T-helper 2 cell (primary cell): Measurements from ENCODE around the gene RGS13.

Source experiments
- DNase-seq, 5 experiments: peaks; one replicate each; pipeline versions ENCODE4 v3.0.0 to v3.0.0-alpha.2; 2012 to 2022

The RGS13 gene

DNA sequence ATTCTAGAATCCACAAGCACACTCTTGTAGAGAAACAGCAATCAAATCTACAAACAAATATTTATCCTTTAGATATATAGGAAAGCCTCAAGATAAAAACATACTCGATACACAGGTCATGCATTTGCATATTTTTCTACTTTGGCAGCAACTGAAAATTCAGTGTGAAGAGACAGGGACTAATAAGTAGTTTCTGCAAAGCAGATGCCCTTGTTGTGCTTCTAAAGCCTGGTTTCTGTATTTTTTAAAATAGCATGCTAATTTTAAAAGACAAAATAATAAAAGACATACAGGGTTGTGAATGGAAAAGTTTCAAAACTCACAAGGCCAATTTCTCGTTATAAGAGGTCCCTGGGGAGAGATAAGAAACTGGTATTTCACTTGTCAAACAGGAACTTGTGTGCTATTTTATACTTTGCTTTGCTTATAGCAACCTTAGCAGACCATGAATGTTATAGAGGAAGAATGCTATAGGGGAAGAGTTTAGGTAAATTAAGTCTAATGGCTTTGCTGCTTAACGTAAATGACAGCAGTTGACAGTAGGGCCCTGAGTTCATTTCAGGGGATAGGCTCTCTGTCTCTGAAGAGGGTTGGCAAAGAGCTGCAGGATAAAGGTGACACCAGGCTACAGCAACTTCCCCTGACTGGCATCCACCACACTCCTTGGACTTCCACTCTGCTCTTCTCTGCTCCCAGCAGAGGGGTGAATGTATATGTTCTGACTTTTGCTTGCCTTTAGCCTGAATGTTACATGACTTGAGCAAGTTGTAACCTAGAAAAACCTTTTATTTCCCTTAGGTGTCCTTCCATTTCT, 9.4 kb upstream of the RGS13 start:
- no peak for DNase-seq

DNA sequence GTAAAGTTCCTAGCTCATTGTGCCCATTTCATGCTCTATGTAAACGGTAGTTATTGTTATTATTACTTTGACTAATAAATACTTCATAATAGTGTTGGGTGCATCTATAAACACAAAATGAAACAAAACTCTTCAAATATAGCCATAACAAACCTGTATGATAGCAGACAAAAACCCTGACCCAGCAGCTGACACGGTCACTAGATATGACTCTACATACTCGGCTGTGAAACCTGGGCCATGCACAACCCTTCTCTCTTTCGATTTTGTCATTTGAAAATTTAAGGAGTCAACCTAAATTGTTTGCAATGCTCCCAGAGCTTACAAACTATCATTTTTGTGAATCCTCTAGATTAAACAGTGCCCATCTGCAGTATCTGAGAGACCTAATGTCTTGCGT, 8.0 kb upstream of the RGS13 start:
- no peak for DNase-seq

DNA sequence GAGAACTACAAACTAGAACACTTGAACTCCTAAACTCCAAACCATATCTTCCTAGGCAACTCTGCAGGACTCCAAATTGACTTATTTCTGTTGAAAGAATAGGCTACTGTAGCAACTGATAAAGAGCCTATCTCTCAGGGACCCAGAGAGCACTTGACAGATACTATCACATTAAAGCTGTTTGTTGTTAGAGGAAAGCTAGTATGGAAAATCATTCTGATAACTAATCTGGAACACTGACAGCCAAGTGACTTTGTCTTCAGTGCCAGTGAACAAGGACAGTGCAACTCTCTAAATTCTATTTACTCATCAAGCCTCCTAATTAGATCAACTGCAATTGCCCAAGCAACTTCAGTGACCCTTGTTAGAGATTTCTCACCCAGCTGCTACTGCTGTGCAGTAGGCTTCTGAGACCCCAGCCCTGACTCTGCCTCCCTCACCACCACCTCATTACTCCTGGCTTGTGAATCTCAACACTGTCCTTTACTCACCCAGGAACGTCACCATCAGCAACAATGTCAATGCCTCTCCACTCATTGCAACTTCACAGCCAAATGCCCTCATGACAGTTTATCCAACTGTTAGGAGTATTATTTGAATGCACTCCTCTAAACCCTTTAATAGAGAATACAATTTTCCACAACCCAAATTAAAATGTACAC, 7.4 kb upstream of the RGS13 start:
- DNase-seq = no peak

DNA sequence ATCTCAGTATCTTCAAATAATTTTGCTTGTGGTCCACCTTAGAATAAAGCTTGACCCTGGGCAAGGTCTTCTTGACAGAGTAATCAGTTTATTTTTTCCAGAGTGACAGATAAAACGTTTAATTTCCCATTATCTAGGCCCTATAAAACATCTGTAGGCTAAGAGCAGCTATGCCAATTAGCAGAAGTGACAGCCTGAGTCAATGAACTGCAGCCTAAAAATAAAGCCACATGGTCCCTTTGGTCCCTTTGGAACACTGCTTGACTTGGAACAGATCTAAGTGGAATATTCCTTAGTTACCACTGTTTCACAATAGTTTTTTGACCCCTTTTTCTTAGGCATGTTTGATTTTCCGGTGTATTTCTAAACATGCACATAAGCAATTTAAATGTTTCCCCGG, 6.3 kb upstream of the RGS13 start:
- no peak for DNase-seq

DNA sequence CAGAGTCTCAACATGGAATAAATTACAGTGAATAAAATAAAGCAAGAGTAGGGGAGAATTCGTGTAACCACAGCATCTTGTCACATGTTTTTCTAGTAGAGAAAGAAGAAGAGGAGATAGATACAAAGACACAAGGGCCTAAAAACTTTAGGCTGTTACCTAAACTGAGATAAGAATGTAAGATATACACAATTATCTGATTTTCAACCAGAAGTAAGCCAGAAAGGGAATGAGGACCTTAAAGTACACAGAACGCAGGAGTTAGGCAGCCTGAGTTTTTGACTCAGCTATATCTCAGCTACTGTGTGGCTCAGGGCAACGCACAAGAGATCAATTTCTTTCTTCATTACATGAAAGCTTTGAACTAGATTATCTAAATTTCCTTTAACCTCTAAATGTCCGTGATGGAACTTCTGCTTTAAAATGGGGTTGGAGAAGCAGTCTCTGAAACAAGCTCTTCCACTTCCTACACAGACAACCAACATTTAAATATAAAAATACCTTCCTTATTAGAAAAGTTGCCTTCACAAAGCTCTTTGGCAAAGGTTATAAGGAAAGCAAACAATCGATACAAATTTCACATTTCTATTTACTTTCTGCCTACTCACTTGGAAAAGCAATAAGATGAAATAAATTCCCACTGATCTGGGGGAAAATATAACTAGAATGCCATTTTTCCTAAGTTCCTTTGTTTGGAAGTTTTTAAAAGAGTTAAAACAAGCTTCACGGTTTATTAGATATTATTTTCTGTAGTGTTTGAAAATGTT, 5.2 kb upstream of the RGS13 start:
- DNase-seq = no peak

DNA sequence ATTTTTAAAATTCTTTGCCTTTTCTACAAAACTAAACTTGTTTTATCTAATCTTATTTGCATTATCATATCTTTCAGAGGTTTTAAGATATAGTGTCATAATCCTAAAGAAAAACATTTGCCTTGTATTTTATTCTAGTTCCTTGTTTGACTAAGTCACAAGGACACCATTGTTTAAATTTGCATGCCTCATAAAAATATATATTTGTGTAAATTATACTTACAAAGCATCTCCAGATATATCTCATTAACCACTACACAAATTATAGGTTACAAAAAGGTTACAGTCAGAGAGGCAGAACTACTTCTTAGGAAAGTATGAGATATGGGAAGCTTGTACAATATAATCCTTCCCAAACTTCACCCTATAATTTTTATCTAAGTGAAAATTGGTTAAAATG, 4.2 kb upstream of the RGS13 start:
- DNase-seq = no peak

DNA sequence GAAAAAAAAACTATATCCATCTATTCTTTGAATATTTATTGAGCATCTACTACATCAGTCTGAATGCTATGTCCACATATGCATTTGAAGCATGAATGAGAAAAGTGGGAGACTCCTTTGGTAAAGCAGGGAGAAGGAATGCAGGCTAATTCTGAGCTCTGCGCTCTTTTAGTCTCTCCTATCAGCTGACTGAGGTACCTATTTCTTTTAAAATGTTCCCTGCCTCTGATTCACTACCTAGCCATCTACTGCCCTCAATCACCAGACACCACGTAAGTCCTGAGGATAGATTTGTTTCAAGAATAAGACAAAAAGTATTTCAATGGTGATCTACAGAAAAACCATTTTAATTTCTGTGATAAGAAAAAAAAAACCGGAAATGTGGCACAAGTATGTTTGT, 3.8 kb upstream of the RGS13 start:
- no peak for DNase-seq

DNA sequence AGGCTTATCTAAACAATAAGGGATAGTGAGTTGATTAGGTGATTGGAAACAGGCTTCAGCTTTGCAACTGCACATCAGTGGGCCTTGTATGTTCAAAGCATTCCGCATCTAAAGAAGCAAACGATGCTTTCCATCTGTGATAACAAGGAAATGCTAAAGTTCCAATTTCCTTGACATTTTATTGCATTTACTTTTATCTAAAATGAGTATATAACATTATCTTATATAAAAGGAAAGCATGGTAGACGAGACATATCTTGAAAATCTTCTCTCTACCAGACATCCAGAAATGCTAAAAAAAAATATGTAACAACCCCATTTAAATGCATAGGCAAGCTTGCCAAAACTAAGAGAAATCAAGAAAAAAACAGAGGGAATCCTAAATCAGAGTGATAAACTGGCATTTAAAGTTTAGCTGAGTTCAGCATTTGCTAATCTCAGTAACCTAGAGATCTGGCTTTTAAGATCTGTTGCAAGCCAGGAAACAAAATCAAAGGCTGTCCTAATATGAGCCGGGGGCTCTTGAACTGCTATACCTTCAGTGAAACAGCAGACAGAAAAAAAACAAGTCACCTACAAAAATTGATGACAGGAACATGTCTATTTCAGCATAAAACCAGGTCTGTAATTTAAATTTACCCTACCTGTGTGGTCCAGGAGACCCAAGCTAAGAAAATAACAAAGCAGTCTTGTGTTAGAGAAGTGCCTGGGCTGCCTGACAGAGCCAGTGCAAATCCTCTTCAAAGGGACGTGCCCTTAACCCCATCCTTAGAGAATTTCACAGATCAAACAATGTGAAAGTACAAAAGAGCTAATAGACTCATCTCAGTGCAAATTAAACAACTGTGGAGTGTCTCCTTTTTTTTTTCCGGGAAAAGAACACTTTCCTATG, 3.1 kb upstream of the RGS13 start:
- no peak for DNase-seq

DNA sequence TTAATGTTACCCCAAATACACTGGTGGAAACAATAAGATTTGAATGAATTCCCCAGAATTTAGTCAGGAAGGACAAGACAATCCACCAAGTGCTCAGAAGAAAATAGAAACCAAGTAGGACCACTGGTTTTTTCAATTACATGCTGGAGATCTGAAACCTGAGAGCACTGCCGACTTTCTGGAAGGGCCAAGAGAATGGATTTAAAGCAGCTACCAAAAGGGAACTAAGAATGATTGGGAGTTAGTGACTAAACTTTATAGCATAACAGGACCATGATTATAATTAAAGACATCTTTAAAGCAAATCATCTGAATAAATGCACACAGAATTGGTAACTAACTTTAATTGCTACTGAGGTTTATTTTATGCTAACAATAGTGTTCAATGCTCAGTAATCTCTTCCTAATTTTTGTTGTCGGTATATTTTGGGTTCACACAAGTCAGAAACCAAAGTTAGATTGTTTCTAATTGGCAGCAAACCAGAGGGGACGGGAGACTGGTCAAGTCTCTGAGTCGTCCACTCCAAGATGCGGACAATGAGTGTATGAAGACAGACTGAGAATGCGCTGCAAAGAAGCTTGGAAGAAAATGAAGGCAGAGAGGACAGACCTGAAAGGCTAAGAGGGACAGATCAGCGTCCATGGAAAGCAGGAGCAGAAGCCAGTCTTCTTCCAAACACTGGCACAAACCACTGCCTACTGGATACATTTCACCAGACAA, 2.3 kb upstream of the RGS13 start:
- no peak for DNase-seq

DNA sequence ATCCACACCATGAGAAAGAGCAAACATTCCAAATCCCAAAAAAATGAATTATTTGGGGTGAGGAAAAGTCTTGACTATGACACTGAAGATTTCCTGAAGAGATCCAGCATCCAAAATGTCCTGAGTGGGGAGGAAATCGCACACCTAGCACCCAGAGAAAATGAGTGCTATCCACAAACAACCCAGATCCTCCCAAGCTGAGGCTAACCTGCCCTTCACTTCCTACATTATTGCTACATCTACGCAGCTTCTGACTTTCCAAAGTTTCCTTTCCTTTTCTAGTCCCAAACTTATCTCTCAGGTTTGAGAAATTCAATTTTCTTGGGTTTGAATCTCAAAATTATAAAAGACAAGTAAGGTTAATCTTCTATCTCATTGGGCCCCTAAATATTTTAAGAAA, 906 bp upstream of the RGS13 start:
- no peak for DNase-seq

DNA sequence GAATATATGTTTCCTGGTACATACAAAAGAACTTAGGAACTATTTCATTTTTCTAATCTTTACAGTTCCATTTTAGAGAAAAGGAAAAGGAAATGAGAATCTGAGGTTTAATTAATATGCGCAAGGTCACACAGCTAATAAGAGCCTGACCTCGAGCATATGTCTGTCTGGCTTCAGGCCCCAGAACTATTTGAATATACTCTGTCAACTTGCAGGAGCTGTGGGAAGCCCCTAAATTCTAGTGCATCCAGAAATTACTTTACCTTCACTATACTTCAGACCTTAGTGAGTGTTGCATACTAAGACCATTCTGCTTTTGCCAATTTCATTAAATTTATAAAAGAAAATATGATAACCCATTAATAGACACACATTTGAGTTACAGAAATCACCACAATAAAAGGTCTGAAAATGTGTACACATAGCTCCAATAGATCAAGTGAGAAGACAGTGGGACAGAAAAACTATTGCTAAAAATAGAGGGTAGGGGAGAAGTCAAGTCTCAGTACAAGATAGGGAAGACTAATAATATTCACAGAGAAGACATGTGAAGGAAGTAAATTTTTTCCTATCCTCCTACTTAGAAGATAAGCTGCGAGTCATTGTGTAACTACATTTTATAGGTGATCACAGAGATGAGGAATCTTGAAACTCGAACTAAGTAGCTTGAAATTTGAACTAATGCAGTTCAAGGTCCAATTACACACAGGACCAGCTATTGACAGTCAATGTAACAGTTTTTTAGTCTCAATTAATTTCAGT, 3.8 kb downstream of the RGS13 start:
- DNase-seq = peak in 1 of 5 experiments; percentile 59

DNA sequence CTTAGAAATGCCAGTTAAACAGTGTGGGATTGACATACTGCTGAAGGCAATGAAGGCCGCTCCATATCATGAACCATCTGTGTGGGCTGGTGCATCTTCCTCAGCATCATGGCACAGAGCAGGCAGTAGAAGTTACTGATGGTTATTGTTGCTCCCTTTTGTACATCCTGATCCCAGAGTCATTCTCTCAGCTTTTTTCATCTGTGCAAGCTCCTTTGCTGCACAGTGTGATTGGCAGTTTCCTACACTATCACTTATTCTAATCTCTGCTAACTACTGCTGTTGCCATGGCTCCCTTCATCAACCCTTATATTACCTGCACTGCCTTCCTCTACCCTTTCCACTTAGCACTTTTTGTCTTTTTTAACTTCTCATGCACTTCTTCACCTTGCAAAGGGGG, 16.2 kb downstream of the RGS13 start:
- DNase-seq = peak in 1 of 5 experiments; percentile 10

DNA sequence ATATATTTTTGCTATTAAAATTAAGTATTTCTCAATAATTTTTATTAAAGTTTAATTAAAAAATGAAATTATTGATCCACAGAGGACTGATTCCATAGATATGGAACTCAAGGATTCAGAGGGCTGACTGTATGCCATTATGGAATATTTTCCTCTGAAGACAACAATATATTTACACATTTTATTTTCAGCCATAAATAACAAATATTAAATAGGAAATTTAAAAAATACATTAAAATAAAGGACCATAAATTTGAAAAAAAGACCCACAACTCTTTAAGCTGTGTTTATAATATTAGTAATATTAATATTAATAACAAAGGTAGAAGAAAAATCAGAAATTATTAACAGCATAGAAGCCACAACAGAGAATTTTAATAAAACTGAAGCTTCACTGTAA, 18.2 kb downstream of the RGS13 start:
- no peak for DNase-seq

DNA sequence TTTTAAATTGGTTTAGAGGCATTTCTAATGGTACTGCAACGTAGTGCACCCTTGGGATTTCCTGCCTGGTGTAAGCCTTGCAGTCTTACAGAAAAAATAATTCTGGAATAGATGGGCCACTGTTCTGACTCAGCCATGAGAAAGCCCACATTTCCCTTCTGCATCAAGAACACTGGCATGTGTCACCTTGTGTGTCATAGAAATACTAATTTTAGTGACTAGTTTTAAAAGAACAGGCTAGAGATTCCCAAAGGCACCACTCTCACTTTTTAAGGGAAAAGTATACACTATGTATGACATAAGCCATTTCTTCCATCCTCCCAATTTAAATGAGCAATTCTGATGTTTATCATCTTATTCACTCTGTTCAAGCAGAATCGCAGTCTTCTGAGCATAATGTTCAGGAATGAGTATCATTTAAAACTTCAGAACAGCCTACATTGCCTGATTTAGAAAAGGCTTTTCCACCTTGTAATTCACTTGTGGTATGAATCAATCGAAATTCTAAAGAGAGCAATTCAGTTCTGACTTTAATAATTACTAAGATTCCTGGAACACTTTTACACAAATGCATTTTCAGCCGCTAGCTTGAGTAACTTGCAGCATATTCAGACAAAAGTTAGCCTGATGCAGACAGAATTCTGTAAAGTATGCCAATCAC, 18.8 kb downstream of the RGS13 start:
- DNase-seq = no peak

DNA sequence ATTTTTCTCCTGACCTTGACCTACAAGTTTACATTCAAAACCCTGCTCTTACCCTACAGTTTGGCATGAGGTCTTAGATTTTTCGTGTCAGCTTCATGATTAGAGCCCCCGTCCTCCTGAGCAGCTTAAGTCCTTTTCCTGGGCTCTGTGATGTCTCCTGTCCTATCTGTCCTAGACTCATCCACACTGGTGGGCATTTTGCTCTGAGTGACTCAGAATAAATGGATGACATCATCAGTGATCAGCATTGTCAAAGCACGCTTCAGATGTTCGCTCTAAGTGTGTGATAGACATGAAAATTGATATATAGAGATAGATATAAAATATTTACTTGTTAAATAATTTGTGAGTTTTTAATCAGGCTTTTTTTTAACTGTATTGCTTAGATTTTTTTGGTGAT, 21.8 kb downstream of the RGS13 start:
- no peak for DNase-seq

DNA sequence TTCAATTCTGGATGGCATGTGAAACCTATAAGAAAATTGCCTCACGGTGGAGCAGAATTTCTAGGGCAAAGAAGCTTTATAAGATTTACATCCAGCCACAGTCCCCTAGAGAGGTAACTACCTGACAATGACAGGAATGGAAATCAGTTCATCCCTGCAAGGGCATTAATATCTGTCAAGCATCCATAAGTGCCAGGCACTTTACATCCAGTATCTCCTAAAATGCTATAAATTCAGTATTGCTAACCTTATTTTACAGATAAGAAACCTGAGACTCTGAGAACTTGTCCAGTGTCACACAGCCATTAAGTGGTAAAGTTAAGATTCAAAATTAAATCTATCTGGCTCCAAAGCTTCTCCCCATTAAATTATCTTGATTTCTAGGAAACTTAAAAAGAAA, 22.3 kb downstream of the RGS13 start:
- no peak for DNase-seq

DNA sequence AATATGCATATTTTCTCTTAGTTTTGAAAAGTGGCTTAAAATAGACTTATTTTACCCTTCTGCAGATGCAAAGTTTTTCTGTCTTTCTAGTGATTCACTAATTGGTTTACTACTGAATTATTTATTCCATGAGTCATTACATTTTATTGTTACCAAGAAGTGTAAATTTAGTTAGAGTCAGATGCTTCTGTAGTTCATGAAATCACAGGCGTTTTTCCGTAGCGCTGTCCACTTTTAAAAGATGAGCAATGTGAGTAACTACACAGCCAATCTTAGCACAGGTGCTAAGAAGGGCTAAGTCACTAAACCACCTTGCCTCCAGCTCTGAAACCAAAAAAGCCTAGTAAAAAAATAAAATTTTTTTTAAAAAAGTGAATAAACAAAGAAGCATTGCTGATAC, 24.7 kb downstream of the RGS13 start:
- no peak for DNase-seq

DNA sequence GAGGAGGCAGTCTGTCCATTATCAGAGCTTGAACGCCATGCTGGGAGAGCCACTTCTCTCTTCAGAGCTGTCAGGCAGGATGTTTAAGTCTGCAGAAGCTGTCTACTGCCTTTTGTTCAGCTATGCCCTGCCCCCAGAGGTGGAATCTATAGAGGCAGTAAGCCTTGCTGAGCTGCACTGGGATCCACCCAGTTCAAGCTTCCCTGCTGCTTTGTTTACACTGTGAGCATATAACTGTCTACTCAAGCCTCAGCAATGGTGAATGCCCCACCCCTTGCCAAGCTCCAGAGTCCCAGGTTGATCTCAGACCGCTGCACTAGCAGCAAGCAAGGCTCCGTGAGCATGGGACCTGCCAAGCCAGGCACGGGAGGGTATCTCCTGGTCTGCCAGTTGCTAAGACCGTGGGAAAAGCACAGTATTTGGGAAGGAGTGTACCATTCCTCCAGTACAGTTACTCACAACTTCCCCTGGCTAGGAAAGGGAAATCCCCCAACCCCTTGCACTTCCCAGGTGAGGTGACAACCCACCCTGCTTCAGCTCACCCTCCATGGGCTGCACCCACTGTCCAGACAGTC, 32.5 kb downstream of the RGS13 start:
- no peak for DNase-seq

DNA sequence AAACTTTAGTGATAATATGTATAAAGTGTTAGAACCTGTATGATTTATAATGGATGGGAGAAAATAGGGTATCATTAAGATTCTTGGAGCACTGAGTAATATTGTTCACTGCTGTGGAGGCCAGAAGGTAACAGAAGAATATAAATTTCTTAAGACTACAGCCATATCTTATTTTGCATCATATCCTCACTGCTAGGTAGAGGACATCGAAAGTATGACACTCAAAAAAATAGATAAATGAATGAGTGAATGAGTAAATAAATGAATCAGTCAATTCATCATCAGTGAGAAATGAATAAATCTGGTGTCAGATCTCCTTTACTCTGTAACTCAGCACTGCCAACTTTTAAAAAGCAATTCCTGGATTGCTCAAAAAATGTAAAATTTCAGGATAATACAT, 33.2 kb downstream of the RGS13 start:
- no peak for DNase-seq

DNA sequence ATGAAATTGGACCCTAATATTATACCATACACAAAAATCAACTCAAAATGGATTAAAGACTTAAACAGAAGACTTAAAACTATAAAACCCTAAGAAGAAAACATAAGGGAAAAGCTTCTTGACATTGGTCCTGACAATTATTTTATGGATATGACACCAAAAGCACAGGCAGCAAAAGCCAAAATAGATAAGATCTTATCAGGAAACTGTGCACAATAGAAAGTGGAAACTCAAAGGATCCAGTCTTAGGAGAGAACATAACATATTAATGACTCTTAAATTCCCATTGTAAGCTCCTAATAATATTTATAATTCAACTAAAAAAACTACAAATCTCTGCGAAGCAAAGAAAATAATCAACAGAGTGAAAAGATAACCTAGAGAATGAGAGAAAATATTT, 39.8 kb downstream of the RGS13 start:
- no peak for DNase-seq
